Measurements from ENCODE around the gene DOK6.
"Not testable (repeated sequence)": the region's sequence is repeated elsewhere in the genome, so short reads cannot be mapped to it uniquely, and the experiment has no call there.

The DOK6 gene

GRCh38 chr18:69400253-69400975 is at the start of gene DOK6:
Gene DOK6 (plus strand): TSS chr18:69400888.
- DNase-seq (ENCODE audit: low spot score): peak; percentile 81

- DNase-seq (ENCODE audit: low spot score): no peak
Observed at GRCh38 chr18:69353023-69353422, 47.7 kb upstream of the DOK6 start.

DNA sequence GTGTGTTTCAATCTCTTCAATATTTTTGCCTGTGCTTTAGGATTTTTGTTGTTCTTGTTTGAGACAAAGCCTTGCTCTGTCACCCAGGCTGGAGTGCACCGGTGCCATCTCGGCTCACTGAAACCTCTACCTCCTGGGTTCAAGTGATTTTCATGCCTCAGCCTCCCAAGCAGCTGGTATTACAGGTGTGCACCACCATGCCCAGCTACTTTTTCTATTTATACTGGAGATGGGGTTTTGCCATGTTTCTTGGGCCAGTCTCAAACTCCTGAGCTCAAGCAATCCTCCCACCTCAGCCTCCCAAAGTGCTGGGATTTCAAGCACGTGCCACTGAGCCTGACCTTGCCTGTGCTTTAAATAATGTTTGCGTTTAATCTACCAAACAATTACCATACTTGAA is 43.1 kb upstream of the DOK6 start:
- DNase-seq (ENCODE audit: low spot score): no peak

GRCh38 chr18:69358212-69358895 is 42.3 kb upstream of the DOK6 start:
- DNase-seq (ENCODE audit: low spot score): no peak

GRCh38 chr18:69359768-69360167 is 40.9 kb upstream of the DOK6 start:
- not testable (repeated sequence) for DNase-seq (ENCODE audit: low spot score)

DNA sequence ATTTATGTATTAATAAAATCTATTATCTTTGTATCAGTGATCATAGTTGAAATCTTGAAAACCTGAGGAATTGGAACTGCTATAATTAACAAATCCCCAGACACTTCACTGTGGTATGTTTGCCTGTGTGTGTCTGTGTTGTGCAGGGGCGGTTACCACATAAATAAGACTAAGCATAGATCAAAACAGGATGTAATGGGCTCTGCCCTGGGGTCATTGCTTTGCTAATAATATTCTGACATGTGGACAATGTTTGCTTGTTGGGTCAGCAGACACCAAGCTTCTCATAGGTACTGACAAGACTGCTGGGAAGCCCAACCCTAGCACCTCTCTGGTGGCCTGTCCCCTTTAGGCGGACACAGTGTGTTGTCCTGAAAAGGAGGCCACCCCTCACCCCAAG is 35.8 kb upstream of the DOK6 start:
- no peak for DNase-seq (ENCODE audit: low spot score)

GRCh38 chr18:69365658-69366057 is 35.0 kb upstream of the DOK6 start:
- no peak for DNase-seq (ENCODE audit: low spot score)

DNA sequence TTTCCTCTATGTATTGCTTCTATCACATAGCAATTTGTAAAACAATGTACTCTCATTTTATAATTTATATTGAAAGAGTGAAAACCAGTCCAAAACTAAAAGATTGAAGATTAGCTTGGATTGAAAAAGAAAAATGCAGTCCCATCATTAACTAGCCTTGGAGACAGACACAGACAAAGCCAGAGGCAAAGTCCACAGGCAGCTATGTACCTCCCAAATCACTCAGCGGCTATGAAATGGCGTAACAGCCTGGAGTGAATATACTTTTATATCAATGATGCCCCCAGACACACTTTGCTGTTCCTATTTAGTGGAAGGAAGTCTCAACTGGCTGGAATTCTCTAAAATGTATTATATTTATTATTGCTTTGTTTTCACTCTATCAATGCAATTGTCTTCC is 33.6 kb upstream of the DOK6 start:
- DNase-seq (ENCODE audit: low spot score): no peak

GRCh38 chr18:69371729-69372128 is 29.0 kb upstream of the DOK6 start:
- DNase-seq (ENCODE audit: low spot score): no peak

DNA sequence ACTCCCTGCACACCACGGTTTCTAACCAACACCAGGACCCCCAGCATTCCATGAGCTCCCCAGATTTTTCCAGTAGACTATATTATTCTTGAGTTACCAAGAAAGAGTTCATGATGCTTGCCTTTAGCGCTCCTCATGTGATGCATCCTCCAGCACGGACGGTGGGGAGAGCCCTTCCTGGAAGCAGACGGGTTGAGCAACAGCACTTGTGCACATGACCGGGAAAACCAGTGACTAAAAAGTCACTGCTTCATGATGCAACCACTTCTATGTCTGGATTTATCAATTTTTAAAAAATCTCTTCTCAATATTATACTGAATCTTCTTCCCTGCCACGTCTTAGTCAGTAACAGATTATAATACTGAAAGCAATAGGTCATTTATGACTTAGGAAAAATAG is 20.4 kb upstream of the DOK6 start:
- DNase-seq (ENCODE audit: low spot score): no peak

DNA sequence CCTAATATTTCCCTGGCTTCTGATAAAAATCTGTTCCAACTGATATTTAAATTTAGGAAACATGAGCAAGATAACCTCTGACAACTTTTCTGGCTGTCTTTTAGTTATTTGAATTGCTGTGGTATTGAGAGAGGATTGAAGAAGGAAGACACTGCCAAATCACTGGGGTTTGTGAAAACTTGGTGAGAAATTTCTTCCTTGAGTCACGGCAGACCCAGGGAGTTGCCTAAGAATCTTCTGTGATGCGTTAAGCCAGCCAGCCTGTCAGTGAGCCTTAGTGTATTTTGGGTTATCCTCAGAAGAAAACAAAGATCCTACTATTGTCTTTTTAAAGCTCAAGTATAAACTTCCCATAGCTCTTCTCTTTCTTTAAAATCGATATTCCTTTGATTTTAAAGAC is 17.5 kb upstream of the DOK6 start:
- no peak for DNase-seq (ENCODE audit: low spot score)

DNA sequence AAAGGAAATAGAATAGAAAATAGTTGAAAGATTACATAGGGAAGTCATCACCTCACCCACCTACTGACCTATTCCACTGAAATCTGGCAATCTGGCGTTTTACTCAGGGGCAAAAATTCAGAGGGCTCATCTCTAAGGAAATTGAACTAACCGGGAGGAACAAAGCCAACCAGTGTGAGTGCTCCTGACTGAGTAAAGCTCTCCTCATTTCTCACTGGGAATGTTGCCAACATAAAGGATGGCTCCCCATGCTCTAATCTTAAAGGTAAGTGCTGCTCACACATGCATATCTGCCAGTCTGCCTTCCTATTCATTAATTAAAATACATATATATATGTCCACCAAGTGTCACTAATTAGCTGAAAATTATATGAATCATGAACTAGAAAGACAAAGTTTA is 13.5 kb upstream of the DOK6 start:
- no peak for DNase-seq (ENCODE audit: low spot score)

DNA sequence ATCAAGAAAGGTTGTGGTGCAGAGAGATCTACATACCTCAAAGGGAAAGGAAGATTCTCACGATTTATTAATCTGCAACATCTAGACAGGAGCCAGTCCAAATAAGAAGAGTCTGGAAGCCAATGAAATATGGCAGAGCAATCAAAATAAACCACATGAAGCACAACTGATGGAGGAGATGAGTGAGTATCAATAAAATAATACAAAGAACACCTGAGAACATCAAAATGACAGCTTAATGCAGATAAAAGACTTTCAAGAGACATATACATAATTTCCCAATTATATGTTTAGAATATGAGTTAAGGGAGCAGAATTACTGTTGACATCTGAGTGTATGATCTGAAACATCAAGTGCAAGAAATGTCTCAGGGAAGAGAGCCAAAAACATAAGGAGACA is 12.5 kb upstream of the DOK6 start:
- no peak for DNase-seq (ENCODE audit: low spot score)

DNA sequence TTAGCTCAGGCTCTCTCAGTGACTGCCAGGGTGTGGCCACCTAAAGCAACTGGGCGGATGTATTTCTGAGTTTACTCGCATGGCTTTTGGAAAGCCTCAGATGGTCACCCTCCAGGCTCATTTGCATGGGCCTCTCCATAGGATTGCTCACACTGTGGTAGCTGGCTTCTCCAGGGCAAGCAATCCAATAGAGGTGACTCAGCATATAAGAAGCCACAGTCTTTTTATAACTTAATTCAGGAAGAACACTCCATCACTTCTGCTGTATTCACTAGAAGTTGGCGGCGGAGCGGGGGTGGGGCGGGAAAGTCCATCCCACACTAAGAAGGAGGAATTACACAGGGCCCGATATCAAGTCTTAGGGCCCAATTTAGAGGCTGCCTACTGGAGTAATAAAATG is 3.6 kb upstream of the DOK6 start:
- DNase-seq (ENCODE audit: low spot score): no peak

- peak; percentile 9 for DNase-seq (ENCODE audit: low spot score)
Observed at GRCh38 chr18:69399253-69399652, 1.4 kb upstream of the DOK6 start.

DNA sequence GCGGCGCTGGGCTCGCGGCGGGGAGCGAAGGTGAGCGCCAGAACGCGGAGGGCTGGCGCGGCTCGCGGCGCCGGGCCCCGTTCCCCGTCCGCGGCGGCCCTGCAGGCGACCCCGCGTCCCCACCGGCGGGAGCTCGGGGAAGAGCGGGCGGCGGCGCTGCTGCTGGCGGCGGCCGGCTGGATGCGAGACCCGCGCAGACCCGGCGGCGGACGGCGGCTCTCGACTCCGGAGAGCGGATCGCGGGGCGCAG is 213 bp downstream of the DOK6 start:
- DNase-seq (ENCODE audit: low spot score): no peak

- DNase-seq (ENCODE audit: low spot score): peak; percentile 46
Observed at GRCh38 chr18:69401226-69401971, 711 bp downstream of the DOK6 start.

DNA sequence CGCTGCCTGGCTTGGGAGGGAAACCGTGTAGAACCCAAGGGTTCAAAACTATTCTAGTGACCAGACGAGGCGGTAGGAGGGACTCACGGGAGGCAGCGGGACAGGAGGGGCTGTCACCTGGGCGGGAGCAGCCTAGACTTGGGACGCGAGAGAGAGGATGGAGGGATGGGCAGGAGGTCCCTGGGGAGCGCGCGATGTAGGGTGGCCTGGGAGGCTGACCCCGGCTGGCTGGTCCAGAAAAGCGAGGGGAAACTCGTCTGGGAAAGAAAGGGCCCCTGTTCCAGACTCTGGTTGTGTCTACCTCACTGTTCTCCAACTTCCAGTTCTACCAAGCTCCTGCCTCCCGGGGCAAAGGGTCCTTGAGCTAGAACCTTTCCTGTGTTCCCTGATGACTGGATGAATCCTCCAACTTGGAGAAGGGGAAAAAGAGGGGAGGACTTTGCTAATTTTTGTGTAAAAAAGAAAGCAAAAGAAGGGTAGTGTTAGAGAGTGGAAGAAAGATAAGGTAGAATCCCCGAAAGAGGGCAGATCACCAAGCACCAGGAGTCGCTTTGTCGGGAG is 1.4 kb downstream of the DOK6 start:
- DNase-seq (ENCODE audit: low spot score): no peak

DNA sequence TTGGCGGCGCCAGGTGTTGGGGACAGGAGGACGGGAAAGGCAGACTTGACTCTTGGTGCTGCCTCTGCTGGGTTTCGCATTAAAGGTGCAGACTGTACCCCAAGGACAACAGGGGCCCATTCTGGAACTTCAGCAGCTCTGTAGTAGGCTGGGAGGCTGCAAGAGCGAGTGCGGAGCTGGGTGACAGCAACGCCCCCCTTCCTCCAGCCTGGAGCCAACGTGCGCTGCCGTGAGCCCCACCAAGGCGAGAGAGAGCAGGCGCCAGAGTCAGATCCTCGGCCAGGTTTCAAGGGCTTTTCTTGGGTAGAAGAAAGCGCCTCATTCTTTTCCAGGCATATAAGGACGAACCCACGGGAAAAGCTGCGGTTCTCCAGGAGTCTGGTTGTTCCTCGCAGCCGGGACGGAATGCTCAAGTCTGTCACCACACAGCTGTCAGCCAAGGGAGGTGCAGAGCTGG is 1.9 kb downstream of the DOK6 start:
- DNase-seq (ENCODE audit: low spot score): peak; percentile 33

- DNase-seq (ENCODE audit: low spot score): no peak
Observed at GRCh38 chr18:69408522-69408921, 7.8 kb downstream of the DOK6 start.

DNA sequence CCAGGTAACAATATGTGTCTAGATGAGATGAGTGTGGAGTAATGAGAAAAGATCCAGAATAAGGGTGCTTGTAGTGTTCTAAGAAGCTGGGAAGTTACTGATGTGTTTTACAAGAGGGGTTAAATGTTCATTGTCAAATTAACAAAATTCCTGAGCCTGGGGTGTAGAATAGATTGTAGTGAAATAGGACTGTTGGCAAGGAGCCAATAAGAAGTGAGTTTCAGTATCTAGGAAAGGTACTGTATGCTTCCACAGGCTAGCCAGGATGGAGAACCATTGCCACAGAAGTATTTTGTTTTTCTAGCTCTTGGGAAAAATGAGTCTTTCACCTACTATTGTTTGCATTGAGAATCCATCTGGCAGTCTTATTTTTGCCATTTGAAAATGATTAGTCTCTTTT is 10.5 kb downstream of the DOK6 start:
- no peak for DNase-seq (ENCODE audit: low spot score)

DNA sequence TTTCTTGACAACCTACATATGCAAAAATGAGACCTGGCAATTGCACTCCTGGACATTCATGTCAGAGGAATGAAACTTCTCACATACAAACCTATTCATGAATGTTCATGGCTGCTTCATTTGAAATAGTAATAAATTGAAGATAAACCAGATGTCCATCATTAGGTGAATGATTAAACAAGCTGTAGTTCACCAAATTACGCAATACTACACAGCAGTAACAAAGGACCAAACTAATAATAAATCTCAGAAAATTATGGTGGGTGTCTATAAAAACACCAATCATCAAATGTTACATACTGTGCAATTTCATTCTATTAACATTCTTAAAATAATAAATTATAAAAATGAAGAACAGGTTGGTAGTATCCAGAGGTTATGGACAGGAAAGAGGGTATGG is 13.5 kb downstream of the DOK6 start:
- DNase-seq (ENCODE audit: low spot score): no peak

GRCh38 chr18:69432847-69433246 is 32.2 kb downstream of the DOK6 start:
- DNase-seq (ENCODE audit: low spot score): no peak

Data from cerebellar cortex (tissue), 1 donor.